ENCODE results near the gene PCDH18.
"Not testable (repeated sequence)": the region's sequence is repeated elsewhere in the genome, so short reads cannot be mapped to it uniquely, and the experiment has no call there.

Gene PCDH18

GRCh38 chr4:137530176-137530575 lies 2.1 kb downstream of the PCDH18 start:
- H3K9me3 ChIP-seq (ENCODE audit: control insufficient read depth in 1 of 2, low read length in 2 of 2): no peaks in the 10 kb centered on the region
- H3K27me3 ChIP-seq (ENCODE audit: control insufficient read depth in 1 of 2, insufficient read depth in 2 of 2, low read length in 2 of 2): no peaks in the 10 kb centered on the region
- H3K4me1 ChIP-seq (ENCODE audit: control insufficient read depth in 1 of 2, insufficient read depth in 2 of 2, low read length in 2 of 2): no peaks in the 10 kb centered on the region
- peak overlapping the region; percentile 54 to 71 for H3K4me3 ChIP-seq (ENCODE audit: low read depth in 1 of 2, low read length in 2 of 2)
- H3K36me3 ChIP-seq (ENCODE audit: control insufficient read depth in 1 of 2, insufficient read depth in 2 of 2, low read length in 2 of 2): no peaks in the 10 kb centered on the region
- H3K9ac ChIP-seq (ENCODE audit: low read depth in 1 of 2, low read length in 2 of 2): peak overlapping the region; percentile 35 to 41
- peak overlapping the region; percentile 10 for H3K27ac ChIP-seq (ENCODE audit: low read depth, low read length)

- H3K9ac ChIP-seq (ENCODE audit: low read depth in 1 of 2, low read length in 2 of 2): peak overlapping the region in 1 of 2 donors; percentile 41
- no peak overlapping the region for H3K27ac ChIP-seq (ENCODE audit: low read depth, low read length)
- peak overlapping the region; percentile 54 to 71 for H3K4me3 ChIP-seq (ENCODE audit: low read depth in 1 of 2, low read length in 2 of 2)
- H3K36me3 ChIP-seq (ENCODE audit: control insufficient read depth in 1 of 2, insufficient read depth in 2 of 2, low read length in 2 of 2): no peaks in the 10 kb centered on the region
- no peaks in the 10 kb centered on the region for H3K27me3 ChIP-seq (ENCODE audit: control insufficient read depth in 1 of 2, insufficient read depth in 2 of 2, low read length in 2 of 2)
- H3K4me1 ChIP-seq (ENCODE audit: control insufficient read depth in 1 of 2, insufficient read depth in 2 of 2, low read length in 2 of 2): no peaks in the 10 kb centered on the region
- no peaks in the 10 kb centered on the region for H3K9me3 ChIP-seq (ENCODE audit: control insufficient read depth in 1 of 2, low read length in 2 of 2)
These were observed 2.9 kb downstream of the PCDH18 start for GRCh38 chr4:137529432-137529831.

GRCh38 chr4:137528673-137529072 lies 3.6 kb downstream of the PCDH18 start:
- H3K36me3 ChIP-seq (ENCODE audit: control insufficient read depth in 1 of 2, insufficient read depth in 2 of 2, low read length in 2 of 2): no peaks in the 10 kb centered on the region
- H3K27ac ChIP-seq (ENCODE audit: low read depth, low read length): no peak overlapping the region
- no peaks in the 10 kb centered on the region for H3K27me3 ChIP-seq (ENCODE audit: control insufficient read depth in 1 of 2, insufficient read depth in 2 of 2, low read length in 2 of 2)
- peak overlapping the region; percentile 54 to 71 for H3K4me3 ChIP-seq (ENCODE audit: low read depth in 1 of 2, low read length in 2 of 2)
- H3K4me1 ChIP-seq (ENCODE audit: control insufficient read depth in 1 of 2, insufficient read depth in 2 of 2, low read length in 2 of 2): no peaks in the 10 kb centered on the region
- H3K9ac ChIP-seq (ENCODE audit: low read depth in 1 of 2, low read length in 2 of 2): peak overlapping the region in 1 of 2 donors; percentile 41
- no peaks in the 10 kb centered on the region for H3K9me3 ChIP-seq (ENCODE audit: control insufficient read depth in 1 of 2, low read length in 2 of 2)

GRCh38 chr4:137526681-137527080 lies 5.6 kb downstream of the PCDH18 start:
- Histone ChIP-seq H3K27ac (ENCODE audit: low read depth, low read length) (no peak overlapping the region), H3K4me3 (ENCODE audit: low read depth in 1 of 2, low read length in 2 of 2) (no peak overlapping the region), H3K27me3 (ENCODE audit: control insufficient read depth in 1 of 2, insufficient read depth in 2 of 2, low read length in 2 of 2) (no peaks in the 10 kb centered on the region), H3K9ac (ENCODE audit: low read depth in 1 of 2, low read length in 2 of 2) (no peak overlapping the region), H3K36me3 (ENCODE audit: control insufficient read depth in 1 of 2, insufficient read depth in 2 of 2, low read length in 2 of 2) (no peaks in the 10 kb centered on the region), H3K9me3 (ENCODE audit: control insufficient read depth in 1 of 2, low read length in 2 of 2) (no peaks in the 10 kb centered on the region), H3K4me1 (ENCODE audit: control insufficient read depth in 1 of 2, insufficient read depth in 2 of 2, low read length in 2 of 2) (no peaks in the 10 kb centered on the region)

- Histone ChIP-seq H3K27ac (ENCODE audit: low read depth, low read length) (no peak overlapping the region), H3K9ac (ENCODE audit: low read depth in 1 of 2, low read length in 2 of 2) (no peak overlapping the region), H3K27me3 (ENCODE audit: control insufficient read depth in 1 of 2, insufficient read depth in 2 of 2, low read length in 2 of 2) (no peaks in the 10 kb centered on the region), H3K4me1 (ENCODE audit: control insufficient read depth in 1 of 2, insufficient read depth in 2 of 2, low read length in 2 of 2) (no peaks in the 10 kb centered on the region), H3K9me3 (ENCODE audit: control insufficient read depth in 1 of 2, low read length in 2 of 2) (no peaks in the 10 kb centered on the region), H3K4me3 (ENCODE audit: low read depth in 1 of 2, low read length in 2 of 2) (no peak overlapping the region), H3K36me3 (ENCODE audit: control insufficient read depth in 1 of 2, insufficient read depth in 2 of 2, low read length in 2 of 2) (no peaks in the 10 kb centered on the region)
These were observed 7.4 kb downstream of the PCDH18 start for GRCh38 chr4:137524725-137525369.

GRCh38 chr4:137523329-137523728 lies 9.0 kb downstream of the PCDH18 start:
- no peak overlapping the region for H3K9ac ChIP-seq (ENCODE audit: low read depth in 1 of 2, low read length in 2 of 2)
- no peaks in the 10 kb centered on the region for H3K27me3 ChIP-seq (ENCODE audit: control insufficient read depth in 1 of 2, insufficient read depth in 2 of 2, low read length in 2 of 2)
- H3K27ac ChIP-seq (ENCODE audit: low read depth, low read length): no peak overlapping the region
- H3K9me3 ChIP-seq (ENCODE audit: control insufficient read depth in 1 of 2, low read length in 2 of 2): no peaks in the 10 kb centered on the region
- H3K36me3 ChIP-seq (ENCODE audit: control insufficient read depth in 1 of 2, insufficient read depth in 2 of 2, low read length in 2 of 2): no peaks in the 10 kb centered on the region
- no peak overlapping the region for H3K4me3 ChIP-seq (ENCODE audit: low read depth in 1 of 2, low read length in 2 of 2)
- no peaks in the 10 kb centered on the region for H3K4me1 ChIP-seq (ENCODE audit: control insufficient read depth in 1 of 2, insufficient read depth in 2 of 2, low read length in 2 of 2)

GRCh38 chr4:137521053-137521452 lies 11.2 kb downstream of the PCDH18 start:
- H3K27ac ChIP-seq (ENCODE audit: low read depth, low read length): no peak overlapping the region
- H3K9ac ChIP-seq (ENCODE audit: low read depth in 1 of 2, low read length in 2 of 2): no peak overlapping the region
- no peaks in the 10 kb centered on the region for H3K27me3 ChIP-seq (ENCODE audit: control insufficient read depth in 1 of 2, insufficient read depth in 2 of 2, low read length in 2 of 2)
- H3K36me3 ChIP-seq (ENCODE audit: control insufficient read depth in 1 of 2, insufficient read depth in 2 of 2, low read length in 2 of 2): no peaks in the 10 kb centered on the region
- no peaks in the 10 kb centered on the region for H3K9me3 ChIP-seq (ENCODE audit: control insufficient read depth in 1 of 2, low read length in 2 of 2)
- no peaks in the 10 kb centered on the region for H3K4me1 ChIP-seq (ENCODE audit: control insufficient read depth in 1 of 2, insufficient read depth in 2 of 2, low read length in 2 of 2)
- no peak overlapping the region for H3K4me3 ChIP-seq (ENCODE audit: low read depth in 1 of 2, low read length in 2 of 2)

- no peak overlapping the region for H3K4me3 ChIP-seq (ENCODE audit: low read depth in 1 of 2, low read length in 2 of 2)
- H3K4me1 ChIP-seq (ENCODE audit: control insufficient read depth in 1 of 2, insufficient read depth in 2 of 2, low read length in 2 of 2): no peaks in the 10 kb centered on the region
- no peak overlapping the region for H3K9ac ChIP-seq (ENCODE audit: low read depth in 1 of 2, low read length in 2 of 2)
- H3K27ac ChIP-seq (ENCODE audit: low read depth, low read length): no peak overlapping the region
- no peaks in the 10 kb centered on the region for H3K36me3 ChIP-seq (ENCODE audit: control insufficient read depth in 1 of 2, insufficient read depth in 2 of 2, low read length in 2 of 2)
- H3K9me3 ChIP-seq (ENCODE audit: control insufficient read depth in 1 of 2, low read length in 2 of 2): no peaks in the 10 kb centered on the region
- H3K27me3 ChIP-seq (ENCODE audit: control insufficient read depth in 1 of 2, insufficient read depth in 2 of 2, low read length in 2 of 2): no peaks in the 10 kb centered on the region
These were observed 12.9 kb downstream of the PCDH18 start for GRCh38 chr4:137519406-137519805.

- H3K4me3 ChIP-seq (ENCODE audit: low read depth in 1 of 2, low read length in 2 of 2); H3K27ac ChIP-seq (ENCODE audit: low read depth, low read length); H3K36me3 ChIP-seq (ENCODE audit: control insufficient read depth in 1 of 2, insufficient read depth in 2 of 2, low read length in 2 of 2); H3K9me3 ChIP-seq (ENCODE audit: control insufficient read depth in 1 of 2, low read length in 2 of 2); H3K27me3 ChIP-seq (ENCODE audit: control insufficient read depth in 1 of 2, insufficient read depth in 2 of 2, low read length in 2 of 2); H3K9ac ChIP-seq (ENCODE audit: low read depth in 1 of 2, low read length in 2 of 2); H3K4me1 ChIP-seq (ENCODE audit: control insufficient read depth in 1 of 2, insufficient read depth in 2 of 2, low read length in 2 of 2): not testable (repeated sequence)
These were observed 15.0 kb downstream of the PCDH18 start for GRCh38 chr4:137517323-137517722.

GRCh38 chr4:137514406-137515111 lies 17.7 kb downstream of the PCDH18 start:
- H3K27me3 ChIP-seq (ENCODE audit: control insufficient read depth in 1 of 2, insufficient read depth in 2 of 2, low read length in 2 of 2): no peaks in the 10 kb centered on the region
- no peaks in the 10 kb centered on the region for H3K9me3 ChIP-seq (ENCODE audit: control insufficient read depth in 1 of 2, low read length in 2 of 2)
- no peak overlapping the region for H3K9ac ChIP-seq (ENCODE audit: low read depth in 1 of 2, low read length in 2 of 2)
- no peaks in the 10 kb centered on the region for H3K36me3 ChIP-seq (ENCODE audit: control insufficient read depth in 1 of 2, insufficient read depth in 2 of 2, low read length in 2 of 2)
- H3K4me1 ChIP-seq (ENCODE audit: control insufficient read depth in 1 of 2, insufficient read depth in 2 of 2, low read length in 2 of 2): no peaks in the 10 kb centered on the region
- H3K4me3 ChIP-seq (ENCODE audit: low read depth in 1 of 2, low read length in 2 of 2): no peak overlapping the region
- no peak overlapping the region for H3K27ac ChIP-seq (ENCODE audit: low read depth, low read length)
